Measurements from ENCODE around the gene CCDC201. TPM values are rescaled to one million over a fixed set of nuclear protein-coding genes. Genes with fewer than 3 reads are reported as not detected.
"Not testable (repeated sequence)": the region's sequence is repeated elsewhere in the genome, so short reads cannot be mapped to it uniquely, and the experiment has no call there.

CCDC201 gene
- total RNA-seq, 4 donors from 2014 or later = not detected

GRCh38 chr7:45812946-45813345, 59.9 kb downstream of the CCDC201 start:
- no peak for ATAC-seq (ENCODE audit: low FRiP score)
- no peak for DNase-seq (ENCODE audit: low spot score)
- no peak for TF ChIP-seq CTCF (IDR thresholded peaks at IDR 0.05)

GRCh38 chr7:45811652-45812234, 61.1 kb downstream of the CCDC201 start:
- not testable (repeated sequence) for ATAC-seq (ENCODE audit: low FRiP score); DNase-seq (ENCODE audit: low spot score)

GRCh38 chr7:45810451-45811005, 62.4 kb downstream of the CCDC201 start:
- DNase-seq (ENCODE audit: low spot score); ATAC-seq (ENCODE audit: low FRiP score): not testable (repeated sequence)

Small RNAs within 50 kb of the gene (small RNA-seq; reads per million reads assigned to genes)
- not detected for gene RNU6-326P

Other genes with a start within 250 kb of the CCDC201 start
- 10 to 100 TPM in 1 of 4 donors, 1 to 10 TPM in 2, not detected in 1; 3.0 to 15.6 (median 3.1) TPM for gene IGFBP1, start 15.4 kb upstream of the CCDC201 start, total RNA-seq
- 100 to 1,000 TPM; 616 to 884 (median 686) TPM for gene IGFBP3, start 48.2 kb upstream of the CCDC201 start, total RNA-seq